ENCODE measurements around the gene MANEAL. TPM values are rescaled to one million over a fixed set of nuclear protein-coding genes. Genes with fewer than 3 reads are reported as not detected.

Gene MANEAL
- total and polyA plus RNA-seq, 4 donors, result 0.96 to 6.2 (median 1.4) TPM

DNA sequence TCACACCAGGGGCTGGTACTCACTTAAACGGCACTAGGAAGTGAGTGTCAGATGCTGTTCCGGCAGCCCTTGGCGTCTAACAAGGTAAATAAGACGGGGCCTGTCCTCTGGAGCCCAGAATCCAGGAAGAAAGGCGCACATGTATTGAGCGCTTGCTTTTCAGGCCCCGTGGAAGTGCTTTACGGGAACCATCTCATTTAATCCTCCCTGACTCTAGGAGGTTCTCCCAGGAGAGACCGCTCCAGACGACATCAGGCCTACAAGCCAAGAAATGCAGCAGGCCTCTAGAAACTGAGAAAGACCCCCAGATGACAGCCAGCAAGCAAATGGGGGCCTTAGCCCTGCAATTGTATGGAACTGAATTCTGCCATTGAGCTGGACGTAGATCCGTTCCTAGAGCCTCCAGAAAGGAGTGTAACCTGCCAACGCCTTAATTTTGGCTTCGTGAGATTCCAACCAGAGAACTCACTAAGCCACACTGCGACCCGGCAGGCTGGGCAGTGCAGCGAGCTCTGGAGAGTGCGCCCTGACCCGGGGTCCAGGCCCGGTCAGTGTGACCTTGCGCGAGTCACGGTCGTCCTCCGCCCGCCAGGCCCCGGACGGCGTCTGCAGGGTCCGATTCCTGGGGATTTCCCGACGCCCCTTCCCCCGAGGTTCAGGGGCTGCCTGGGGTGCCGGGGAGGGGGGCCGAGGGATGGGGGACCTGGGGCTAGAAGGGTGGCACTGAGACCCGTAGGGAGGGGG is 532 bp upstream of the MANEAL start:
- Histone ChIP-seq H3K4me1 (ENCODE audit: control insufficient read depth in 4 of 4, insufficient read depth in 4 of 4, low read length in 3 of 4) (peaks cover 7 to 21% (median 9%) of the 10 kb centered on the region in 4 donors), H3K9ac (ENCODE audit: low read depth in 1 of 2, low read length in 2 of 2) (no peak overlapping the region), H3K4me3 (ENCODE audit: low read depth in 1 of 3, low read length in 3 of 3) (peak overlapping the region in 1 of 3 donors; percentile 70), H3K27me3 (ENCODE audit: control insufficient read depth in 4 of 4, insufficient read depth in 4 of 4, low read length in 3 of 4) (peaks cover 0 to 2% (median 0%) of the 10 kb centered on the region in 4 donors), H3K36me3 (ENCODE audit: control insufficient read depth in 4 of 4, insufficient read depth in 3 of 4, low read depth in 1 of 4, low read length in 3 of 4) (peaks cover 0 to 4% (median 2%) of the 10 kb centered on the region in 4 donors), H3K9me3 (ENCODE audit: control insufficient read depth in 4 of 4, low read length in 3 of 4) (no peaks in the 10 kb centered on the region), H3K27ac (ENCODE audit: low read depth in 1 of 2, low read length in 2 of 2) (no peak overlapping the region)
- WGBS, result 38% methylated on average over 36 of the region's 36 CpGs
- DNase-seq (ENCODE audit: low spot score), result no peak
- no peak for TF ChIP-seq EGR1 (IDR thresholded peaks at IDR 0.05; ENCODE audit: low read depth in 2 of 2)
- no peak for TF ChIP-seq TAF1 (conservative IDR thresholded peaks at IDR 0.05)
- TF ChIP-seq JUND (IDR thresholded peaks at IDR 0.05), result no peak
- TF ChIP-seq HNF4G (IDR thresholded peaks at IDR 0.05), result no peak
- no peak for TF ChIP-seq SP1 (IDR thresholded peaks at IDR 0.05)
- TF ChIP-seq HNF4A (conservative IDR thresholded peaks at IDR 0.05), result no peak
- TF ChIP-seq, protein P1, sequence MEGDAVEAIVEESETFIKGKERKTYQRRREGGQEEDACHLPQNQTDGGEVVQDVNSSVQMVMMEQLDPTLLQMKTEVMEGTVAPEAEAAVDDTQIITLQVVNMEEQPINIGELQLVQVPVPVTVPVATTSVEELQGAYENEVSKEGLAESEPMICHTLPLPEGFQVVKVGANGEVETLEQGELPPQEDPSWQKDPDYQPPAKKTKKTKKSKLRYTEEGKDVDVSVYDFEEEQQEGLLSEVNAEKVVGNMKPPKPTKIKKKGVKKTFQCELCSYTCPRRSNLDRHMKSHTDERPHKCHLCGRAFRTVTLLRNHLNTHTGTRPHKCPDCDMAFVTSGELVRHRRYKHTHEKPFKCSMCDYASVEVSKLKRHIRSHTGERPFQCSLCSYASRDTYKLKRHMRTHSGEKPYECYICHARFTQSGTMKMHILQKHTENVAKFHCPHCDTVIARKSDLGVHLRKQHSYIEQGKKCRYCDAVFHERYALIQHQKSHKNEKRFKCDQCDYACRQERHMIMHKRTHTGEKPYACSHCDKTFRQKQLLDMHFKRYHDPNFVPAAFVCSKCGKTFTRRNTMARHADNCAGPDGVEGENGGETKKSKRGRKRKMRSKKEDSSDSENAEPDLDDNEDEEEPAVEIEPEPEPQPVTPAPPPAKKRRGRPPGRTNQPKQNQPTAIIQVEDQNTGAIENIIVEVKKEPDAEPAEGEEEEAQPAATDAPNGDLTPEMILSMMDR (IDR thresholded peaks at IDR 0.05; ENCODE audit: low read depth, low read length, missing input control), result no peak
- TF ChIP-seq, protein P2, sequence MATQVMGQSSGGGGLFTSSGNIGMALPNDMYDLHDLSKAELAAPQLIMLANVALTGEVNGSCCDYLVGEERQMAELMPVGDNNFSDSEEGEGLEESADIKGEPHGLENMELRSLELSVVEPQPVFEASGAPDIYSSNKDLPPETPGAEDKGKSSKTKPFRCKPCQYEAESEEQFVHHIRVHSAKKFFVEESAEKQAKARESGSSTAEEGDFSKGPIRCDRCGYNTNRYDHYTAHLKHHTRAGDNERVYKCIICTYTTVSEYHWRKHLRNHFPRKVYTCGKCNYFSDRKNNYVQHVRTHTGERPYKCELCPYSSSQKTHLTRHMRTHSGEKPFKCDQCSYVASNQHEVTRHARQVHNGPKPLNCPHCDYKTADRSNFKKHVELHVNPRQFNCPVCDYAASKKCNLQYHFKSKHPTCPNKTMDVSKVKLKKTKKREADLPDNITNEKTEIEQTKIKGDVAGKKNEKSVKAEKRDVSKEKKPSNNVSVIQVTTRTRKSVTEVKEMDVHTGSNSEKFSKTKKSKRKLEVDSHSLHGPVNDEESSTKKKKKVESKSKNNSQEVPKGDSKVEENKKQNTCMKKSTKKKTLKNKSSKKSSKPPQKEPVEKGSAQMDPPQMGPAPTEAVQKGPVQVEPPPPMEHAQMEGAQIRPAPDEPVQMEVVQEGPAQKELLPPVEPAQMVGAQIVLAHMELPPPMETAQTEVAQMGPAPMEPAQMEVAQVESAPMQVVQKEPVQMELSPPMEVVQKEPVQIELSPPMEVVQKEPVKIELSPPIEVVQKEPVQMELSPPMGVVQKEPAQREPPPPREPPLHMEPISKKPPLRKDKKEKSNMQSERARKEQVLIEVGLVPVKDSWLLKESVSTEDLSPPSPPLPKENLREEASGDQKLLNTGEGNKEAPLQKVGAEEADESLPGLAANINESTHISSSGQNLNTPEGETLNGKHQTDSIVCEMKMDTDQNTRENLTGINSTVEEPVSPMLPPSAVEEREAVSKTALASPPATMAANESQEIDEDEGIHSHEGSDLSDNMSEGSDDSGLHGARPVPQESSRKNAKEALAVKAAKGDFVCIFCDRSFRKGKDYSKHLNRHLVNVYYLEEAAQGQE (IDR thresholded peaks at IDR 0.05), result no peak
- TF ChIP-seq, protein P3, sequence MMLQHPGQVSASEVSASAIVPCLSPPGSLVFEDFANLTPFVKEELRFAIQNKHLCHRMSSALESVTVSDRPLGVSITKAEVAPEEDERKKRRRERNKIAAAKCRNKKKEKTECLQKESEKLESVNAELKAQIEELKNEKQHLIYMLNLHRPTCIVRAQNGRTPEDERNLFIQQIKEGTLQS (IDR thresholded peaks at IDR 0.05), result no peak
- TF ChIP-seq, protein P4, sequence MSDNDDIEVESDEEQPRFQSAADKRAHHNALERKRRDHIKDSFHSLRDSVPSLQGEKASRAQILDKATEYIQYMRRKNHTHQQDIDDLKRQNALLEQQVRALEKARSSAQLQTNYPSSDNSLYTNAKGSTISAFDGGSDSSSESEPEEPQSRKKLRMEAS (IDR thresholded peaks at IDR 0.05), result no peak
- TF ChIP-seq GABPA (IDR thresholded peaks at IDR 0.05 in 1 of 2, conservative IDR thresholded peaks at IDR 0.05 in 1 of 2), result no peak
- no peak for TF ChIP-seq FOXA1 (IDR thresholded peaks at IDR 0.05)
- TF ChIP-seq RXRA (IDR thresholded peaks at IDR 0.05), result no peak
- no peak for TF ChIP-seq RAD21 (IDR thresholded peaks at IDR 0.05)
- TF ChIP-seq NR2F2 (IDR thresholded peaks at IDR 0.05), result no peak
- TF ChIP-seq YY1 (IDR thresholded peaks at IDR 0.05), result no peak
